Epithelial cell of prostate (primary cell): ENCODE data around the gene ASF1B.
"Not testable (repeated sequence)": the region's sequence is repeated elsewhere in the genome, so short reads cannot be mapped to it uniquely, and the experiment has no call there.

Experiments
- DNase-seq: peaks from one replicate; pipeline ENCODE4 v3.0.0-alpha.2; 2011; ENCODE audit warnings: low read depth, low spot score
- H3K27ac ChIP-seq: fragments of 450-650 bp; 2 replicates; pipeline ENCODE4 v1.5.1; 2017; ENCODE audit warnings: mild to moderate bottlenecking

ASF1B gene

GRCh38 chr19:14160017-14160703, 23.8 kb upstream of the ASF1B start:
- no peak for DNase-seq
- no peak overlapping the region for H3K27ac ChIP-seq

- no peak for DNase-seq
- no peak overlapping the region for H3K27ac ChIP-seq
Measured at GRCh38 chr19:14159059-14159458, 22.7 kb upstream of the ASF1B start.

DNA sequence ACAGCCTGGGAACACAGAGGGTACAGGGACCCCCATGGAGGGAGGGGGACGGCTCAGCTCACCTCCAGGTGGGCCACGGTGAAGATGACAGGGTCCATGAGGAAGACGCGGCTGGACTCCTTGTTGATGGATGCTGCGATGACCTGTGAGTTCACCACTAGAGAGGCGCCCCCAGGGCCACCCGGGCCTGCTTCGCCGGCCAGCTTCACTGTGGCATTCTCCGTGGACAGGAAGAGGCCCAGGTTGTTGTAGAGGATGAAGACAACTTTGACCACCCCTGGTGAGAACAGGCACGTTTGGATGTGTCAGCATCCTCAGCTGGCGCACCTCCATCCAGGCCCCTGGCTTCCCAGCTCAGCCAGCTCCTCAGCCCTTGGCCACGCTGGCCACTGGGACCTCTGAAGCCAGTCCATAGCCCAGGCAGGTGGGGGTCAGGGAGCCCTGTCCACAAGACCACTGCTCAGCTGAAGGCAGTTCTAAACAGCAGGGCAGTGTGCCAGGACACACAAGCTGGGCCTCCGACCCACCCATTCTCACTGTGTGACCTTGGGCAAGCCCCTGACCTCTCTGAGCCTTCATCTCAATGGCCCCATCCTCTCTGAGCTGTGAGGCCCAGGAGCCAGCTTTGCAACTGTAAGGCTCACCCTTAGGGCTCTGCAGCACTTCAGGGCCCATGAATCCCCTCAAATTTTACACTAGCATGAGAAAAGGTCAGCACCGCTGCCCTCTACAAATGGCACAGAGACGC, 22.1 kb upstream of the ASF1B start:
- no peak overlapping the region for H3K27ac ChIP-seq
- DNase-seq = no peak

- no peak for DNase-seq
- no peak overlapping the region for H3K27ac ChIP-seq
Measured at GRCh38 chr19:14156971-14157717, 20.8 kb upstream of the ASF1B start.

DNA sequence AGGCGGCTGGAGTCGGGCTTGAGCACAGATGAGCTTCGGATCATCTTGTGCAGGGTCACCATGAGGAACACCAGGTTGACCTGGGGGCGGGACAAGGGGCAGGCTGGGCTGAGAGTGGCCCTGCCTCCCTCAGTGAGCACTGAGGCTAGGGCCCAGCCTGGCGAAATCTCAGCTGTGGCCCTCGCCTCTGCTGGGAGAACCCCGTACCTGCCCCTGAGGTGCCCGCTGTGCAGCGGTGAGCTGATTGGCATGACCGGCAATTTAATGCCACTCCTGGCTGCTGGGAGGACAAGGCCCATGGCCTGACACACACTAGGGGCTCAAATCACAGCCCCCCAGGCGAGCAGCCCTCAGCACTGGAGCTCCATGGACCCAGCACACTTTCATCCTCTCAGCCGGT, 19.7 kb upstream of the ASF1B start:
- H3K27ac ChIP-seq = no peak overlapping the region
- no peak for DNase-seq

- no peak overlapping the region for H3K27ac ChIP-seq
- DNase-seq = no peak
Measured at GRCh38 chr19:14155371-14155770, 19.0 kb upstream of the ASF1B start.

- no peak overlapping the region for H3K27ac ChIP-seq
- no peak for DNase-seq
Measured at GRCh38 chr19:14152713-14153112, 16.3 kb upstream of the ASF1B start.

GRCh38 chr19:14150770-14151661, 14.6 kb upstream of the ASF1B start:
- DNase-seq = no peak
- H3K27ac ChIP-seq = no peak overlapping the region

DNA sequence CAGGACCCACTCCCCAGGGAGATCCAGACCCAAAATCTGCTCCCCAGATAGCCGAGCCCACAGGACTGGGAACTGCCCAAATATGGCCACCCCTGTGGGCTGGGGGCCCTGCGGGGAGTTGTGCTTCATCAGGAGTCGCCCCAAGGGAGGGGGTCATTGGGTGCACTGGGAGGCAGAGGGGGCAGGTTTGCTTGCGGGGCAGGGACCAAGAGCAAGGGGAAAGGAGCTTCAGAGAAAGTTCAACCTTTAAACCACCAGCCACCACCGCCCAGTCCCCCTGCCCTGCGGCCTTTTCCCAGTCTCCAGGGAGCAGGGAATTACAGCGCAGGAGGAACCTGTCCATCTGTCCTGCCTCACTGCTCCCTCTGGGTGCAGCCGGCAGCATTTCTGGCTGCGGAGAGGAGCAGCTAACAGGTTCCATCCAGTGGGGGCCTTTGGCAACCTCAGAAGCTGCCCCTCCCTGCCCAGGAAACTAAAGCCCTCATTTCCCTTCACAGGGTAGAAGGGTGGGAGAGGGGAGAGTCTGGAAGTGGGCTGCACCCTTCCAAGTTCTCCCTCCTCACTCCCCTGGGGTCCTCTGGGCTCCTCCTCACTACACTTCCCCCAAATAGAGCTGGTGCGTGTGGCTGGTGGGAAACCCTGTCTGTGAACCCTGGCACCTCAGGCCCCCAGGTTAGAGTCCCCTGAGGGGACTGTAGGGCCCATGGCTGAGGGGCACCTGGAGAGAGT, 13.8 kb upstream of the ASF1B start:
- H3K27ac ChIP-seq = no peak overlapping the region
- no peak for DNase-seq

- H3K27ac ChIP-seq = no peak overlapping the region
- DNase-seq = no peak
Measured at GRCh38 chr19:14149509-14149994, 13.2 kb upstream of the ASF1B start.

GRCh38 chr19:14148751-14149410, 12.5 kb upstream of the ASF1B start:
- no peak overlapping the region for H3K27ac ChIP-seq
- no peak for DNase-seq

DNA sequence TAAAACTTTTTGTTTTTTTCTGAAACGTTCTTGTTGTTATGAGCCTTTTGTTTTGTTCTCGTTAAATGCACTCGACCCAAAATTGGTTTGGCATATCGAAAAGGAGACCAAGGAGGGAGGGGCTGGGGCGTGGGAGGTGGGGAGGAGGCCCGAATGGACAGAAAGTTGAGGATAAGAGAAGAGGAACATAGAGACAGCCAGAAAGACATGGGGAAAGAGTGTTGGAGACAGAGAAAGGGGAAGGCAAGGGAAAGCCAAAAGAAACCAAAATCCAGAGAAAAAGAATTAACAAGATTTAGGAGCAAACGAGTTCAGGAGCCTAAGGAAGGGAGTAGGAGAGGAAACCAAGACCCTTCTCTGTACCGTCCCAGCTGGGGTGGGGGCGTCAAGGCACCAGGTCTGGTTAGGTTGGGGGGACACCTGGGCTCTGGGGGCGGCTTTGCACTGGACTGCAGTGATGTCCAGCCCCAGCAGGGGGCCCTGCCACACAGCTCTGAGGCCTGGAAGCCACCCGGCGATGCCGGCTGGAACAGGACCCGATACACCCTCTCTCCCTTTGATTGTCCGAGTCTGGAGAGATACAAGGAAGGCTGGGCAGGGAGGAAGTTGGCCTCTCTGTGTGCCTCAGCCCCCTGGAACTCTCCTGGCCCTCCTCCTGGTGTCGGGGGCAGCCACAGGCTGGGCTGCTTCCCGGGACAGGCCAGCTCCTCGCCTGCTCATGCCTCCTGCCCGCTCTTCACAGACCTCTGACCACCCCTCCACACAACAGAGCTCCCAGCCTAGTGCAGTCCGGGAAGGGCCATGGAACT, 11.6 kb upstream of the ASF1B start:
- no peak for DNase-seq
- no peak overlapping the region for H3K27ac ChIP-seq

DNA sequence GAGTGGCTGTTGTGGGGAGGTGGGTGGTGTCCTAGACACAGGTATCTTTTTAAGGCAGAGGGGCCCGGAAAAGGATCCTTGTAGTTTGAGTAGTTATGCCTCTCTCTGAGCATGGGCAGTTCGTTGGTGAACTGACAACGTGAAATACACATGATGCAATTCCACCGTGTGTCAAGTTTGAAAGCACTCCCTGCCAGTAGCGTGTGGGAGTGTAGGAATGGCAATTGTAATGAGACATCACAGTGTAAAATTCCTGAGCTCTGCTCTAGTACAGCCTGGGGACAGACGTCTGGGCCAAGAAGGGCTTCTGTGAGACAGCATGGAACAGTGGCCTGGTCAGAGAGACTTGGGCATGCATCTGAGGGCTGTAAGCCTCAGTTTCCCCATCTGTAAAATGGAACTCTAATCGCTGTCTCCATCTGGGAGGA, 10.4 kb upstream of the ASF1B start:
- H3K27ac ChIP-seq = peak overlapping the region; percentile 45
- DNase-seq = no peak

DNA sequence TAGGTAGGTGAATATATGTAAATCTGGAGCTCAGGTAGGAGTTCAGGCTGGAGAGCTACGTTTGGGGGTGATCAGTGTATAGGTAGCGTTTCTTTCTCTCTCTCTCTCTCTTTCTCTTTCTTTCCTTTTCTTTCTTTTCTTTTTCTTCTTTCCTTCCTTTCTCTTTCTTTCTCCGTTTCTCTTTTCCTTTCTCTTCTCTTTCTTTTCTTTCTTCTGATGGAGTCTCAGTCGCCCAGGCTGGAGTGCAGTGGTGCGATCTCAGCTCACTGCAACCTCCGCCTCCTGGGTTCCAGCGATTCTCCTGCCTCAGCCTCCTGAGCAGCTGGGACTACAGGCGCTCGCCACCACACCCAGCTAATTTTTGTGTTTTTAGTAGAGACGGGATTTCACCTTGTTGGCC, 9.8 kb upstream of the ASF1B start:
- H3K27ac ChIP-seq = peak overlapping the region; percentile 45
- DNase-seq = not testable (repeated sequence)

DNA sequence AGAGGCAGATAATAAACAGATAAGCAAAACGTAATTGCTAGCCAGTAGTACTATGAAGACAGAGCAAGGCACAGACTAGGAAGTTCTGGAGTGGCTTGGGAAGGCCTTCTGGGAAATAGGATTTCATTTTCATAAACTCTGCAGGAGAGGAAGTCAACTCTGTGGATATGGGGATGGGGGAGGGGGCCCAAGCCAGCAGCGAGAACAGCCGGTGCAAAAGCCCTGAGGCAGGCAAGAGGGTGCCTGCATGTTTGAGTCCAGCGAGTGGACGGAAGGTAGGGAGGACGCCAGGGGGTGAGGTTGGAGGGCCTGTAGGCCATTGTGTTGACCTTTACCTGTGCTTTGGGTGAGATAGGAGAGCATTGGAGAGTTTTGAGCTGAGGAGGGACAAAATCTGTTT, 9.0 kb upstream of the ASF1B start:
- no peak for DNase-seq
- H3K27ac ChIP-seq = no peak overlapping the region

- no peak for DNase-seq
- H3K27ac ChIP-seq = no peak overlapping the region
Measured at GRCh38 chr19:14142262-14143190, 6.1 kb upstream of the ASF1B start.

DNA sequence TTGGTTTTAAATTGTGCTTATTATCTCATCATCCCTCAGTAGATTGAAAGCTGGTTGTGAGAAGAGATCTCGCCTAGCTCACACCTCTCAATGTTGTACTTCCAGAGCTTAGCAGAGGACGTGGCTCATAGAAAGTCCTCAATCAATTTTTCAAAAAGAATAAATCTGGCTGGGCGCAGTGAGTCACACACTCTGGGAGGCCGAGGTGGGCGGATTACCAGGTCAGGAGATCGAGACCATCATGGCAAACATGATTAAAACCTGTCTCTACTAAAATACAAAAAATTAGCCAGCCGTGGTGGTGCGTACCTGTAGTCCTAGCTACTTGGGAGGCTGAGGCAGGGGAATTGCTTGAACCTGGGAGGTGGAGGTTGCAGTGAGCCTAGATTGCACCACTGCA, 4.7 kb upstream of the ASF1B start:
- no peak for DNase-seq
- no peak overlapping the region for H3K27ac ChIP-seq
